Kidney (tissue), 14 donors: Measurements from ENCODE around the gene PCDH15. TPM values are rescaled to one million over a fixed set of nuclear protein-coding genes. Genes with fewer than 3 reads are reported as not detected.
A peak's percentile ranks its signal among the peaks of the same experiment; 100 is the strongest.
"Not testable (repeated sequence)": the region's sequence is repeated elsewhere in the genome, so short reads cannot be mapped to it uniquely, and the experiment has no call there.

ENCODE experiments used
- DNase-seq, 5 donors: peaks; one replicate each; pipeline ENCODE4 v3.0.0-alpha.2; 2013 to 2020
- FAIRE-seq: peaks from 2 replicates; lab custom pipeline; 2012; peaks lifted over from hg19 to GRCh38; lab: Jason Lieb, UNC
- H3K27ac ChIP-seq, 2 donors: one replicate each; pipeline ENCODE4 v1.7.0; 2013; ENCODE audit warnings: low read depth in 2 of 2, low read length in 2 of 2, inconsistent platforms in 1 of 2
- H3K27me3 ChIP-seq: one replicate; pipeline ENCODE4 v1.7.1; 2013; ENCODE audit warnings: low read length, inconsistent platforms; ENCODE audit not compliant: control insufficient read depth, insufficient read depth
- H3K36me3 ChIP-seq, 3 donors: one replicate each; pipeline versions ENCODE4 v1.7.0 to v1.7.1; 2013; ENCODE audit warnings: low read length in 3 of 3, control low read depth in 1 of 3, inconsistent platforms in 1 of 3; ENCODE audit not compliant: insufficient read depth in 3 of 3, control insufficient read depth in 2 of 3
- H3K4me1 ChIP-seq, 3 donors: one replicate each; pipeline versions ENCODE4 v1.7.0 to v1.7.1; 2013; ENCODE audit warnings: low read length in 3 of 3, inconsistent platforms in 1 of 3, low read depth in 1 of 3; ENCODE audit not compliant: control insufficient read depth in 2 of 3, insufficient read depth in 2 of 3
- H3K4me3 ChIP-seq, 3 donors: one replicate each; pipeline versions ENCODE4 v1.7.0 to v1.8.1; 2013; ENCODE audit warnings: low read length in 3 of 3, control low read depth in 1 of 3, inconsistent platforms in 1 of 3
- H3K9ac ChIP-seq, 3 donors: one replicate each; pipeline versions ENCODE4 v1.7.0 to v1.7.1; 2013; ENCODE audit warnings: low read length in 3 of 3, control low read depth in 1 of 3, inconsistent platforms in 1 of 3
- H3K9me3 ChIP-seq, 3 donors: one replicate each; pipeline versions ENCODE4 v1.7.0 to v1.7.1; 2013; ENCODE audit warnings: low read length in 3 of 3, control low read depth in 1 of 3, inconsistent platforms in 1 of 3; ENCODE audit not compliant: control insufficient read depth in 2 of 3, insufficient read depth in 1 of 3
- CTCF ChIP-seq: IDR thresholded peaks from 3 replicates; pipeline ENCODE4 v1.5.1; 2012; ENCODE audit warnings: mild to moderate bottlenecking, moderate library complexity, borderline replicate concordance; ENCODE audit not compliant: insufficient read depth; ENCODE audit errors: extremely low read depth
- intact Hi-C: fragments of 100-400 bp; cut with DNase I; formaldehyde crosslinking; loops from one replicate; pipeline ENCODE4 v1.11.1; 2022
- polyA plus RNA-seq: library from polyadenylated mRNA; stranded (reverse); fragments of 350-450 nt; fragmentation: Illumina TruSeq; extraction: RNeasy Lipid Tissue Mini Kit (QIAGEN cat#74804); gene quantifications from one replicate; pipeline ENCODE4 v1.2.3, GENCODE V29; 2014; ENCODE audit warnings: low read depth, low replicate concordance; ENCODE audit not compliant: insufficient read depth
- total RNA-seq: library from RNA; stranded (reverse); fragmentation: NEBNext Ultra II Directional; extraction: Animal tissue kit (Norgen Biotek cat#: 25700); gene quantifications from one replicate; pipeline ENCODE4 v1.2.1, GENCODE V29; 2021
- donor health status: control.
- donor health status: control.
- donor health status: control.
- donor health status: control.
- donor health status: control.
- donor health status: DM: yes; HTN: yes; CAD: no.
- donor health status: Normal renal cell carcinoma (clear cell type).

Gene PCDH15
- total and polyA plus RNA-seq, 2 donors from 2014 or later, result 1.5 TPM; not detected in 1

- no peaks in the 10 kb centered on the region for H3K36me3 ChIP-seq
- intact Hi-C loops, result no loop called here
- no peak overlapping the region for H3K9ac ChIP-seq
- no peak overlapping the region for H3K4me3 ChIP-seq
- no peaks in the 10 kb centered on the region for H3K9me3 ChIP-seq
- no peaks in the 10 kb centered on the region for H3K4me1 ChIP-seq
- no peak for TF ChIP-seq CTCF
- DNase-seq (no peak), FAIRE-seq (no peak)
- no peaks in the 10 kb centered on the region for H3K27me3 ChIP-seq
- no peak overlapping the region for H3K27ac ChIP-seq
Measured at GRCh38 chr10:54531296-54531695, 269.7 kb downstream of the PCDH15 start.

- Histone ChIP-seq H3K36me3 (no peaks in the 10 kb centered on the region), H3K9me3 (no peaks in the 10 kb centered on the region), H3K4me3 (no peak overlapping the region), H3K27me3 (no peaks in the 10 kb centered on the region), H3K9ac (no peak overlapping the region), H3K4me1 (no peaks in the 10 kb centered on the region), H3K27ac (no peak overlapping the region)
- FAIRE-seq (no peak), DNase-seq (peak in 2 of 5 donors; percentile 24 to 55)
- intact Hi-C loops, result no loop called here
- no peak for TF ChIP-seq CTCF
Measured at GRCh38 chr10:54530299-54530698, 270.7 kb downstream of the PCDH15 start.

- no peak overlapping the region for H3K27ac ChIP-seq
- H3K27me3 ChIP-seq, result no peaks in the 10 kb centered on the region
- H3K4me1 ChIP-seq, result no peaks in the 10 kb centered on the region
- H3K4me3 ChIP-seq, result no peak overlapping the region
- no peaks in the 10 kb centered on the region for H3K36me3 ChIP-seq
- FAIRE-seq (no peak), DNase-seq (no peak)
- TF ChIP-seq CTCF, result no peak
- intact Hi-C loops, result no loop called here
- H3K9me3 ChIP-seq, result no peaks in the 10 kb centered on the region
- H3K9ac ChIP-seq, result no peak overlapping the region
Measured at GRCh38 chr10:54525816-54526215, 275.2 kb downstream of the PCDH15 start.

GRCh38 chr10:54515244-54515643, 285.8 kb downstream of the PCDH15 start:
- H3K27me3 ChIP-seq, H3K36me3 ChIP-seq, H3K9me3 ChIP-seq, H3K27ac ChIP-seq, FAIRE-seq, H3K4me1 ChIP-seq, intact Hi-C loops, H3K9ac ChIP-seq, H3K4me3 ChIP-seq: not testable (repeated sequence)
- DNase-seq, result peak in 1 of 5 donors; percentile 42
